GM23338 (cell line): Measurements from ENCODE around the gene UBE3C. TPM values are rescaled to one million over a fixed set of nuclear protein-coding genes. Genes with fewer than 3 reads are reported as not detected.

Source experiments
- ATAC-seq: fragments of 200-7000 bp; cut with Tn5 transposase; 3 replicates; pipeline ENCODE4 v1.9.1; 2020
- DNase-seq: peaks from one replicate; pipeline ENCODE4 v3.0.0-alpha.2; 2015; ENCODE audit warnings: low spot score
- H2AFZ ChIP-seq: fragments of 200-600 bp; sonication (generic); 2 replicates; pipeline ENCODE4 v1.8.0; 2016; ENCODE audit warnings: antibody characterized with exemption, mild to moderate bottlenecking, moderate library complexity
- H3F3A ChIP-seq: fragments of 200-600 bp; sonication (generic); replicated peaks from 2 replicates; pipeline ENCODE4 v1.8.0; 2017; ENCODE audit warnings: antibody characterized with exemption, mixed run types, low read depth
- H3K27ac ChIP-seq: fragments of 200-600 bp; sonication (generic); 2 replicates; pipeline ENCODE4 v1.6.1; 2016; ENCODE audit warnings: low read depth
- H3K27me3 ChIP-seq: fragments of 200-600 bp; sonication (generic); 2 replicates; pipeline ENCODE4 v1.8.0; 2016; ENCODE audit warnings: mild to moderate bottlenecking, mixed run types, moderate library complexity; ENCODE audit not compliant: insufficient read depth
- H3K36me3 ChIP-seq: fragments of 200-600 bp; sonication (generic); 2 replicates; pipeline ENCODE4 v1.8.0; 2016; ENCODE audit warnings: mild to moderate bottlenecking; ENCODE audit not compliant: insufficient read depth
- H3K4me1 ChIP-seq: fragments of 200-600 bp; sonication (generic); 2 replicates; pipeline ENCODE4 v1.8.0; 2016; ENCODE audit warnings: mild to moderate bottlenecking, moderate library complexity; ENCODE audit not compliant: insufficient read depth
- H3K4me2 ChIP-seq: fragments of 200-600 bp; sonication (generic); 2 replicates; pipeline ENCODE4 v1.7.1; 2017; ENCODE audit warnings: mixed run types
- H3K4me3 ChIP-seq: fragments of 200-600 bp; sonication (generic); 2 replicates; pipeline ENCODE4 v1.6.1; 2016; ENCODE audit warnings: mixed run types
- H3K79me2 ChIP-seq: fragments of 200-600 bp; sonication (generic); replicated peaks from 2 replicates; pipeline ENCODE4 v1.8.0; 2017; ENCODE audit warnings: mild to moderate bottlenecking; ENCODE audit not compliant: insufficient read depth
- H3K9me2 ChIP-seq: fragments of 200-600 bp; sonication (generic); 2 replicates; pipeline ENCODE4 v1.8.0; 2017; ENCODE audit not compliant: insufficient read depth
- H4K20me1 ChIP-seq: fragments of 200-600 bp; sonication (generic); replicated peaks from 2 replicates; pipeline ENCODE4 v1.8.0; 2017; ENCODE audit warnings: mild to moderate bottlenecking; ENCODE audit not compliant: insufficient read depth
- H3K27ac Mint-ChIP-seq: 2 replicates; pipeline ENCODE4 v1.8.0; 2020; ENCODE audit warnings: inconsistent platforms, mild to moderate bottlenecking, moderate library complexity, mixed read lengths
- H3K27me3 Mint-ChIP-seq: 3 replicates; pipeline ENCODE4 v1.8.0; 2022; ENCODE audit warnings: low read depth, mild to moderate bottlenecking, moderate library complexity, mixed read lengths, inconsistent platforms; ENCODE audit not compliant: insufficient read depth, poor library complexity
- H3K36me3 Mint-ChIP-seq: 3 replicates; pipeline ENCODE4 v1.8.0; 2021; ENCODE audit warnings: low read depth, mild to moderate bottlenecking, inconsistent platforms, moderate library complexity, mixed read lengths
- H3K4me1 Mint-ChIP-seq: 3 replicates; pipeline ENCODE4 v1.8.0; 2020; ENCODE audit warnings: mild to moderate bottlenecking, inconsistent platforms, mixed read lengths
- H3K4me3 Mint-ChIP-seq: 3 replicates; pipeline ENCODE4 v1.8.0; 2021; ENCODE audit warnings: moderate library complexity, mild to moderate bottlenecking, inconsistent platforms, mixed read lengths
- H3K9me3 Mint-ChIP-seq: 3 replicates; pipeline ENCODE4 v1.8.0; 2020; ENCODE audit warnings: moderate library complexity, mild to moderate bottlenecking, inconsistent platforms, mixed read lengths
- EZH2 ChIP-seq: fragments of 200-600 bp; sonication (generic); IDR thresholded peaks from one replicate; pipeline ENCODE4 v1.8.0; 2017; ENCODE audit warnings: antibody characterized with exemption, mild to moderate bottlenecking, low read depth; ENCODE audit not compliant: unreplicated experiment
- NANOG ChIP-seq: IDR thresholded peaks from 2 replicates; pipeline ENCODE4 v1.6.1; 2016; ENCODE audit warnings: antibody characterized with exemption, borderline replicate concordance
- STAT1 ChIP-seq: IDR thresholded peaks from one replicate; pipeline ENCODE4 v1.6.1; 2016; ENCODE audit warnings: antibody characterized with exemption; ENCODE audit not compliant: unreplicated experiment
- ZNF114 ChIP-seq: fragments of 250-450 bp; sonication (Bioruptor Pico); IDR thresholded peaks from 2 replicates; pipeline ENCODE4 v1.5.0; 2020; ENCODE audit warnings: mild to moderate bottlenecking, moderate library complexity
- ZNF462 ChIP-seq: fragments of 250-450 bp; sonication (Bioruptor Pico); IDR thresholded peaks from 2 replicates; pipeline ENCODE4 v1.5.0; 2020; ENCODE audit warnings: mild to moderate bottlenecking, moderate library complexity
- polyA plus RNA-seq: library from polyadenylated mRNA; unstranded; fragments of >200 nt; fragmentation: Nextera tagmentation; extraction: Ambion mirVana; gene quantifications from 2 replicates; pipeline ENCODE4 v1.2.1, GENCODE V29; 2016
- total RNA-seq: library from RNA; depleted of rRNA; stranded (reverse); fragments of >200 nt; shearing (Covaris generic); gene quantifications from 2 replicates; pipeline ENCODE4 v1.2.3, GENCODE V29; 2014
- TF ChIP-seq, protein P1 (sequence below), 2 experiments: fragments of 200-600 bp in 1 of 2; sonication (generic) in 1 of 2; conservative IDR thresholded peaks; 2 replicates each; pipeline versions ENCODE4 v1.5.1 to v1.6.1; 2016 to 2017; ENCODE audit warnings: antibody characterized with exemption in 2 of 2, low read depth in 2 of 2, mild to moderate bottlenecking in 2 of 2, moderate library complexity in 1 of 2
- TF ChIP-seq, protein P2 (sequence below): IDR thresholded peaks from 2 replicates; pipeline ENCODE4 v1.6.1; 2016; ENCODE audit warnings: antibody characterized with exemption

UBE3C gene
- total and polyA plus RNA-seq, 2 experiments from 2014 or later: 16.8 to 76.9 TPM

DNA sequence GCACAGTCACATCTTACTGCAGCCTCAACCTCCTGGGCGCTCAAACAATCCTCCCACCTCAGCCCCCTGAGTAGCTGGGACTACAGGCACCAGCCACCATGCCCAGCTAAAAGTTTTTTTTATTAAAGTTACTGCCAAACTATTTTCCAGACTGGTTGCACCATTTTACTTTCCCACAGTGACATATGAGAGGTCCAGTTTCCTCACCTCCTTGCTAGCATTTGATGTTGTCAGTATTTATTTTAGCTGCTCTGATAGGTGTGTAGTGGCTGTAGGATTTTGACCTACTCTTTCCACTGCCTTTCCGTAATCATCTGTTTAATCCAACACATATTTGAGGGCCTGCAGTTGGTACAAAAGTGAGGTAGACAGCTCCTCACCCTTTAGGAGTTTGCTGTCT is 5.4 kb upstream of the UBE3C start:
- peaks cover 4% of the 10 kb centered on the region for H3K4me1 Mint-ChIP-seq
- Histone ChIP-seq H2AFZ (no peak overlapping the region), H3K9me2 (no peaks in the 10 kb centered on the region), H3K27me3 (no peaks in the 10 kb centered on the region), H3F3A (0 out of 2 replicates have a peak, but pooled peaks cover 4% of the 10 kb centered on the region), H3K27ac (no peak overlapping the region), H3K36me3 (no peaks in the 10 kb centered on the region), H4K20me1 (no peaks in the 10 kb centered on the region), H3K79me2 (no peaks in the 10 kb centered on the region), H3K4me2 (no peak overlapping the region), H3K4me3 (no peak overlapping the region), H3K4me1 (no peaks in the 10 kb centered on the region)
- no peak overlapping the region for H3K27ac Mint-ChIP-seq
- ATAC-seq (no peak), DNase-seq (no peak)
- peaks cover 7% of the 10 kb centered on the region for H3K27me3 Mint-ChIP-seq
- no peak overlapping the region for H3K4me3 Mint-ChIP-seq
- TF ChIP-seq, protein P1, sequence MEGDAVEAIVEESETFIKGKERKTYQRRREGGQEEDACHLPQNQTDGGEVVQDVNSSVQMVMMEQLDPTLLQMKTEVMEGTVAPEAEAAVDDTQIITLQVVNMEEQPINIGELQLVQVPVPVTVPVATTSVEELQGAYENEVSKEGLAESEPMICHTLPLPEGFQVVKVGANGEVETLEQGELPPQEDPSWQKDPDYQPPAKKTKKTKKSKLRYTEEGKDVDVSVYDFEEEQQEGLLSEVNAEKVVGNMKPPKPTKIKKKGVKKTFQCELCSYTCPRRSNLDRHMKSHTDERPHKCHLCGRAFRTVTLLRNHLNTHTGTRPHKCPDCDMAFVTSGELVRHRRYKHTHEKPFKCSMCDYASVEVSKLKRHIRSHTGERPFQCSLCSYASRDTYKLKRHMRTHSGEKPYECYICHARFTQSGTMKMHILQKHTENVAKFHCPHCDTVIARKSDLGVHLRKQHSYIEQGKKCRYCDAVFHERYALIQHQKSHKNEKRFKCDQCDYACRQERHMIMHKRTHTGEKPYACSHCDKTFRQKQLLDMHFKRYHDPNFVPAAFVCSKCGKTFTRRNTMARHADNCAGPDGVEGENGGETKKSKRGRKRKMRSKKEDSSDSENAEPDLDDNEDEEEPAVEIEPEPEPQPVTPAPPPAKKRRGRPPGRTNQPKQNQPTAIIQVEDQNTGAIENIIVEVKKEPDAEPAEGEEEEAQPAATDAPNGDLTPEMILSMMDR (conservative IDR thresholded peaks at IDR 0.05; ENCODE audit: low read depth in 2 of 2): no peak
- TF ChIP-seq STAT1: no peak
- TF ChIP-seq EZH2: no peak
- H3K9me3 Mint-ChIP-seq: no peaks in the 10 kb centered on the region
- no peaks in the 10 kb centered on the region for H3K36me3 Mint-ChIP-seq

DNA sequence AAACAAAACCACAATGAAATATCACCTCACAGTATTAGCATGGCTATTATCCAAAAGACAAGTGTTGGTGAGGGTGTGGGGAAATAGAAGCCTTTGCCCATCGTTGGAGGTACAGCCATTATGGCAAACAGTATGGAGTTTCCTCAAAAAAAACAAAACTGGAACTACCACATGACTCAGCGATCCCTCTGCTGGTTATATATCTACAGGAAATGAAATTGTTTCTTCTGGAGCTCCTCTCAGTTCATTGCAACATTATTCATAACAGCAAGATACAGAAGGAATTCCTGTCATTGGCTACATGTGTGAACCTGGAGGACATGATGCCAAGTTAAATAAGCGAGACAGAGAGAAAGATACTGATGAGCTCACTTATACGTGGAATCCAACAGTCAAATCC is 2.4 kb upstream of the UBE3C start:
- 0 out of 2 replicates have a peak, but pooled peaks cover 4% of the 10 kb centered on the region for H3F3A ChIP-seq
- H3K36me3 ChIP-seq: peaks cover 5% of the 10 kb centered on the region; the same call in 1 of the 2 replicates
- H3K9me3 Mint-ChIP-seq: no peaks in the 10 kb centered on the region
- H2AFZ ChIP-seq: no peak overlapping the region; the same call in 1 of the 2 replicates
- H3K27ac ChIP-seq: no peak overlapping the region
- DNase-seq (peak; percentile 35), ATAC-seq (no peak)
- H3K4me2 ChIP-seq: no peak overlapping the region
- no peaks in the 10 kb centered on the region for H3K9me2 ChIP-seq
- peaks cover 19% of the 10 kb centered on the region for H4K20me1 ChIP-seq
- peak overlapping the region; percentile 13; the same call in 1 of the 2 replicates for H3K27ac Mint-ChIP-seq
- H3K27me3 ChIP-seq: no peaks in the 10 kb centered on the region
- no peak overlapping the region for H3K4me3 Mint-ChIP-seq
- H3K4me3 ChIP-seq: no peak overlapping the region
- peaks cover 13% of the 10 kb centered on the region for H3K36me3 Mint-ChIP-seq
- H3K27me3 Mint-ChIP-seq: peaks cover 2% of the 10 kb centered on the region
- peaks cover 14% of the 10 kb centered on the region for H3K4me1 ChIP-seq
- H3K4me1 Mint-ChIP-seq: peaks cover 20% of the 10 kb centered on the region
- H3K79me2 ChIP-seq: peaks cover 23% of the 10 kb centered on the region
- TF ChIP-seq ZNF462 (CRISPR knock-in tag) (no peak), NANOG (no peak), STAT1 (no peak), ZNF114 (no peak)
- TF ChIP-seq, protein P1 (conservative IDR thresholded peaks at IDR 0.05; ENCODE audit: low read depth in 2 of 2): peak; percentile 22 to 26
- TF ChIP-seq, protein P2, sequence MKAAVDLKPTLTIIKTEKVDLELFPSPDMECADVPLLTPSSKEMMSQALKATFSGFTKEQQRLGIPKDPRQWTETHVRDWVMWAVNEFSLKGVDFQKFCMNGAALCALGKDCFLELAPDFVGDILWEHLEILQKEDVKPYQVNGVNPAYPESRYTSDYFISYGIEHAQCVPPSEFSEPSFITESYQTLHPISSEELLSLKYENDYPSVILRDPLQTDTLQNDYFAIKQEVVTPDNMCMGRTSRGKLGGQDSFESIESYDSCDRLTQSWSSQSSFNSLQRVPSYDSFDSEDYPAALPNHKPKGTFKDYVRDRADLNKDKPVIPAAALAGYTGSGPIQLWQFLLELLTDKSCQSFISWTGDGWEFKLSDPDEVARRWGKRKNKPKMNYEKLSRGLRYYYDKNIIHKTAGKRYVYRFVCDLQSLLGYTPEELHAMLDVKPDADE: no peak
